Endothelial cell (in vitro differentiated cells): Measurements from ENCODE around the gene KRTAP3-2. TPM values are rescaled to one million over a fixed set of nuclear protein-coding genes. Genes with fewer than 3 reads are reported as not detected.

Source experiments
- DNase-seq: peaks from one replicate; pipeline ENCODE4 v3.0.0; 2021; ENCODE audit warnings: low spot score
- H3K27ac Mint-ChIP-seq: one replicate; pipeline ENCODE4 v1.8.0; 2021; ENCODE audit warnings: mixed read lengths, inconsistent platforms; ENCODE audit not compliant: unreplicated experiment
- H3K27me3 Mint-ChIP-seq: one replicate; pipeline ENCODE4 v1.8.0; 2021; ENCODE audit warnings: mild to moderate bottlenecking, moderate library complexity, mixed read lengths, inconsistent platforms; ENCODE audit not compliant: unreplicated experiment
- H3K36me3 Mint-ChIP-seq: one replicate; pipeline ENCODE4 v1.8.0; 2021; ENCODE audit warnings: mild to moderate bottlenecking, low read depth, mixed read lengths, inconsistent platforms; ENCODE audit not compliant: unreplicated experiment
- H3K4me1 Mint-ChIP-seq: one replicate; pipeline ENCODE4 v1.8.0; 2021; ENCODE audit warnings: mild to moderate bottlenecking, mixed read lengths, inconsistent platforms; ENCODE audit not compliant: unreplicated experiment
- H3K4me3 Mint-ChIP-seq: one replicate; pipeline ENCODE4 v1.8.0; 2021; ENCODE audit warnings: mild to moderate bottlenecking, mixed read lengths, inconsistent platforms; ENCODE audit not compliant: unreplicated experiment
- H3K9me3 Mint-ChIP-seq: one replicate; pipeline ENCODE4 v1.8.0; 2021; ENCODE audit warnings: mixed read lengths, inconsistent platforms; ENCODE audit not compliant: unreplicated experiment
- total RNA-seq: library from RNA; stranded (reverse); fragmentation: NEBNext Ultra II Directional; extraction: Animal tissue kit (Norgen Biotek cat#: 25700); gene quantifications from one replicate; pipeline ENCODE4 v1.2.1, GENCODE V29; 2021; ENCODE audit not compliant: unreplicated experiment
- TF ChIP-seq, protein P1 (sequence below): fragments of 200-600 bp; sonication (generic); IDR thresholded peaks from one replicate; pipeline ENCODE4 v1.5.0; 2021; ENCODE audit warnings: antibody characterized with exemption; ENCODE audit not compliant: unreplicated experiment

The KRTAP3-2 gene
- total RNA-seq, 1 donor from 2014 or later, result not detected

DNA sequence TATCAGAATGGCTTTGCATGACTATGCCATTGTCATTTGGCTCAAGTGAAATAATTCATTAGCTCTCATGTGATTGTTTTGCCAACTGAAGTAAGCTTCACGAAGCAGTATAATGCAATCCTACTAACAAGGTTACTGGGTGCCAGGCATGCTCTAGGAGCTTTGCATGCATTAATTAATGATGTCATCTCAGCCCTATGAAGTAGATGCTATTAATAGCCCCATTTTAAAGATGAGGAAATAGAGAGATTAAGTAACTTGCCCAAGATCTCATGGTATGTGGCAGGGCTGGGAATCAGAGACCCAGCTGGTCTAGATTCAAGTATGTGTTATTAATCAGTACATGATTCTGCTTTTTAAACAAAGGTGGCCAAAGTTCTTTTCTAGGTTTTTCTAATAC, 47.0 kb downstream of the KRTAP3-2 start:
- no peaks in the 10 kb centered on the region for H3K4me1 Mint-ChIP-seq

GRCh38 chr17:40952154-40952553, 47.6 kb downstream of the KRTAP3-2 start:
- H3K36me3 Mint-ChIP-seq, result no peaks in the 10 kb centered on the region
- no peak overlapping the region for H3K27ac Mint-ChIP-seq
- H3K9me3 Mint-ChIP-seq, result no peaks in the 10 kb centered on the region
- no peak overlapping the region for H3K4me3 Mint-ChIP-seq
- DNase-seq, result no peak
- no peaks in the 10 kb centered on the region for H3K4me1 Mint-ChIP-seq
- TF ChIP-seq, protein P1, sequence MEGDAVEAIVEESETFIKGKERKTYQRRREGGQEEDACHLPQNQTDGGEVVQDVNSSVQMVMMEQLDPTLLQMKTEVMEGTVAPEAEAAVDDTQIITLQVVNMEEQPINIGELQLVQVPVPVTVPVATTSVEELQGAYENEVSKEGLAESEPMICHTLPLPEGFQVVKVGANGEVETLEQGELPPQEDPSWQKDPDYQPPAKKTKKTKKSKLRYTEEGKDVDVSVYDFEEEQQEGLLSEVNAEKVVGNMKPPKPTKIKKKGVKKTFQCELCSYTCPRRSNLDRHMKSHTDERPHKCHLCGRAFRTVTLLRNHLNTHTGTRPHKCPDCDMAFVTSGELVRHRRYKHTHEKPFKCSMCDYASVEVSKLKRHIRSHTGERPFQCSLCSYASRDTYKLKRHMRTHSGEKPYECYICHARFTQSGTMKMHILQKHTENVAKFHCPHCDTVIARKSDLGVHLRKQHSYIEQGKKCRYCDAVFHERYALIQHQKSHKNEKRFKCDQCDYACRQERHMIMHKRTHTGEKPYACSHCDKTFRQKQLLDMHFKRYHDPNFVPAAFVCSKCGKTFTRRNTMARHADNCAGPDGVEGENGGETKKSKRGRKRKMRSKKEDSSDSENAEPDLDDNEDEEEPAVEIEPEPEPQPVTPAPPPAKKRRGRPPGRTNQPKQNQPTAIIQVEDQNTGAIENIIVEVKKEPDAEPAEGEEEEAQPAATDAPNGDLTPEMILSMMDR, result no peak
- H3K27me3 Mint-ChIP-seq, result peaks cover 1% of the 10 kb centered on the region

More for the DNA sequence above, 47.0 kb downstream of the KRTAP3-2 start:
- H3K27me3 Mint-ChIP-seq, result peaks cover 1% of the 10 kb centered on the region
- no peak overlapping the region for H3K27ac Mint-ChIP-seq
- TF ChIP-seq, protein P1, result no peak
- no peaks in the 10 kb centered on the region for H3K9me3 Mint-ChIP-seq
- DNase-seq, result no peak
- no peak overlapping the region for H3K4me3 Mint-ChIP-seq
- H3K36me3 Mint-ChIP-seq, result no peaks in the 10 kb centered on the region

DNA sequence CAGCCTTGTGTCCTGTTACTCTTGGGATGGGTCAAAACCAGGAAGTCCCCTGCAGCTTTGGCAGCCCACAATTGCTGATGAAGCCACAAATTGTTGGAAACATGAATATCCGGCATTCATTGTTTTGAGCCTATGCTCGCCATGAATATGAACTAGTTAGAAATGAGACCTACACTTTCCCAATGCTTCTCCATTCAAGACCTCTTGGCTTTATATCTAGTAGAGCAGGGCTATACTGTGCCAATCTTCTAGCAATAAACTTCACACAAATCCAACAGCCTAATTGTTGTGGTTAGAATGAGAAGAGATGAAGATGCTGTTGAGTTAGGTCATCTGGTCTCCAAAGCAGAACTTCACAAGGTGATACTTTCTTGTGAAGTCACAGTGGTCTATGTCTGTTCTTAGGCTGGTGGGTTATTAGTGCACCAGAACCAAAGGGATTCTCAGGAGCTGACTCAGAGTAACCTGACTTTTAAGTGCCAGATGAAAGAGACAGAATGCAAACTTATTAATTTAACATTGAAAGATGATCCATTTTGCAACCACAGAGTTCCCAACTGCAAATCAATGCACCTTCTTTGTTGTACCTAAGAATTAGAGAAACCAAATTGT, 48.6 kb downstream of the KRTAP3-2 start:
- H3K9me3 Mint-ChIP-seq, result no peaks in the 10 kb centered on the region
- peaks cover 1% of the 10 kb centered on the region for H3K27me3 Mint-ChIP-seq
- H3K27ac Mint-ChIP-seq, result no peak overlapping the region
- no peaks in the 10 kb centered on the region for H3K36me3 Mint-ChIP-seq
- TF ChIP-seq, protein P1, result no peak
- H3K4me3 Mint-ChIP-seq, result no peak overlapping the region
- H3K4me1 Mint-ChIP-seq, result no peaks in the 10 kb centered on the region
- DNase-seq, result no peak

DNA sequence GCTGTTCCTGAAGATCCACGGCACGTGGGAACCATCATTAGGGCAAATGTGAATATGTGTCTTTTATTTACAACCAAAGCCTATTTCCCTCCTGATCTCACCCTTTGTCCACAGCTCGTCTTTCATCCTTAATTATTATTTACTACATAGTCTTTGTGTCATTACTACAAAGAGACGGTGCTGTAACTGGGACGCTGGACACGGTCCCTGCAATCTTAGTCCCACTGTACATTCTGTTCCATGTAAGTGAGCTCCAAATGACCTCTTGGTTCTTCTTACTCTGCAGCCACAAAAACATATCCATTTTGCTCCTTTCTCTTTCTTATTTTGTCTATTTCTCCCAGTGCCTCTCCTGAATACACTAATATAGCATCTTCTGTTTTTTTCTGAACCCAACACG, 49.5 kb downstream of the KRTAP3-2 start:
- no peaks in the 10 kb centered on the region for H3K36me3 Mint-ChIP-seq
- peaks cover 1% of the 10 kb centered on the region for H3K27me3 Mint-ChIP-seq
- TF ChIP-seq, protein P1, result no peak
- H3K4me1 Mint-ChIP-seq, result no peaks in the 10 kb centered on the region
- no peak overlapping the region for H3K4me3 Mint-ChIP-seq
- no peaks in the 10 kb centered on the region for H3K9me3 Mint-ChIP-seq
- no peak for DNase-seq
- no peak overlapping the region for H3K27ac Mint-ChIP-seq

DNA sequence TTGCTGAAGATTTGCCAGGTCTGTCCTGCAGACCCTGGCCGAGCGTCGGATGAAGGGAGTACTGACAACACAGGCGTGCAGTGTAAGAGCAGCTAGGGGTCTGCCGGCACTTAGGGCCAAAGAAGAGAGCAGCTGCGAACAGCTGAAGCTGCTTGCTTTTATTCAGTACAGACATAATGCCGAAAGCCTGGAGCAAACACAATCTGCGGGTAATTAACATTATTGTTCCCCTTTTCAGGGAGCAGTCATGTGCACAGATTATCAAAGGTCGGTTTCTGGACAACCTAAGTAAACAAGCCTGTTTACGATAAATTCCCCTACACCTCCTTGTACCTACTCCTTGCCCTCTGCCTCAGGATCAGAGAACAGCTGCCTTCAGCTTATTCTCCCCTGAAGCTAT, 50.3 kb downstream of the KRTAP3-2 start:
- no peak overlapping the region for H3K4me3 Mint-ChIP-seq
- TF ChIP-seq, protein P1, result no peak
- H3K9me3 Mint-ChIP-seq, result no peaks in the 10 kb centered on the region
- H3K4me1 Mint-ChIP-seq, result no peaks in the 10 kb centered on the region
- H3K36me3 Mint-ChIP-seq, result no peaks in the 10 kb centered on the region
- peaks cover 1% of the 10 kb centered on the region for H3K27me3 Mint-ChIP-seq
- DNase-seq, result no peak
- H3K27ac Mint-ChIP-seq, result no peak overlapping the region

Other genes starting within 250 kb of the KRTAP3-2 start
- gene KRT25, start 244.6 kb downstream of the KRTAP3-2 start, total RNA-seq, result not detected
- gene KRT26, start 227.7 kb downstream of the KRTAP3-2 start, total RNA-seq, result not detected
- gene KRT27, start 217.4 kb downstream of the KRTAP3-2 start, total RNA-seq, result not detected
- gene KRT28, start 199.9 kb downstream of the KRTAP3-2 start, total RNA-seq, result not detected
- gene KRT10, start 177.3 kb downstream of the KRTAP3-2 start, total RNA-seq, result 28.2 TPM
- gene KRT12, start 132.7 kb downstream of the KRTAP3-2 start, total RNA-seq, result not detected
- not detected for gene KRT20, start 114.7 kb downstream of the KRTAP3-2 start, total RNA-seq
- not detected for gene KRT23, start 62.3 kb downstream of the KRTAP3-2 start, total RNA-seq
- 0.15 TPM for gene KRT39, start 33.0 kb downstream of the KRTAP3-2 start, total RNA-seq
- gene KRT40, start 15.6 kb downstream of the KRTAP3-2 start, total RNA-seq, result not detected
- gene KRTAP3-3, start 5.7 kb downstream of the KRTAP3-2 start, total RNA-seq, result not detected
- gene KRTAP3-1, start 9.2 kb upstream of the KRTAP3-2 start, total RNA-seq, result not detected
- gene KRTAP1-5, start 27.3 kb upstream of the KRTAP3-2 start, total RNA-seq, result not detected
- not detected for gene KRTAP1-4, start 30.3 kb upstream of the KRTAP3-2 start, total RNA-seq
- not detected for gene KRTAP1-3, start 35.0 kb upstream of the KRTAP3-2 start, total RNA-seq
- gene KRTAP1-1, start 41.5 kb upstream of the KRTAP3-2 start, total RNA-seq, result not detected
- gene KRTAP2-1, start 47.4 kb upstream of the KRTAP3-2 start, total RNA-seq, result not detected
- not detected for gene KRTAP2-2, start 55.3 kb upstream of the KRTAP3-2 start, total RNA-seq
- gene KRTAP2-3, start 60.2 kb upstream of the KRTAP3-2 start, total RNA-seq, result not detected
- gene KRTAP2-4, start 66.0 kb upstream of the KRTAP3-2 start, total RNA-seq, result not detected
- not detected for gene KRTAP4-7, start 84.2 kb upstream of the KRTAP3-2 start, total RNA-seq
- gene KRTAP4-8, start 98.2 kb upstream of the KRTAP3-2 start, total RNA-seq, result not detected
- not detected for gene KRTAP4-16, start 102.3 kb upstream of the KRTAP3-2 start, total RNA-seq
- gene KRTAP4-9, start 105.5 kb upstream of the KRTAP3-2 start, total RNA-seq, result not detected
- not detected for gene KRTAP4-11, start 118.5 kb upstream of the KRTAP3-2 start, total RNA-seq
- gene KRTAP4-12, start 124.3 kb upstream of the KRTAP3-2 start, total RNA-seq, result not detected
- not detected for gene KRTAP4-6, start 140.6 kb upstream of the KRTAP3-2 start, total RNA-seq
- not detected for gene KRTAP4-5, start 149.9 kb upstream of the KRTAP3-2 start, total RNA-seq
- not detected for gene KRTAP4-4, start 160.8 kb upstream of the KRTAP3-2 start, total RNA-seq
- gene KRTAP4-3, start 168.3 kb upstream of the KRTAP3-2 start, total RNA-seq, result not detected
- gene KRTAP4-2, start 178.3 kb upstream of the KRTAP3-2 start, total RNA-seq, result not detected
- gene KRTAP4-1, start 185.0 kb upstream of the KRTAP3-2 start, total RNA-seq, result not detected
- gene KRTAP9-1, start 190.0 kb upstream of the KRTAP3-2 start, total RNA-seq, result not detected
- gene KRTAP9-2, start 226.7 kb upstream of the KRTAP3-2 start, total RNA-seq, result not detected
- not detected for gene KRTAP9-3, start 232.5 kb upstream of the KRTAP3-2 start, total RNA-seq
- gene KRTAP9-8, start 238.1 kb upstream of the KRTAP3-2 start, total RNA-seq, result not detected
- not detected for gene KRTAP9-4, start 249.8 kb upstream of the KRTAP3-2 start, total RNA-seq